H1 (cell line): ENCODE data around the gene NHSL2. TPM values are rescaled to one million over a fixed set of nuclear protein-coding genes. Genes with fewer than 3 reads are reported as not detected.

ENCODE experiments used
- CEBPB ChIP-seq: IDR thresholded peaks from 2 replicates; pipeline ENCODE4 v1.6.1; 2012; ENCODE audit warnings: low read depth, low read length
- CHD1 ChIP-seq: IDR thresholded peaks from 2 replicates; pipeline ENCODE4 v1.6.1; 2012; ENCODE audit warnings: low read depth, low read length, improper control_type of control experiment
- POLR2AphosphoS5 ChIP-seq: IDR thresholded peaks from 2 replicates; pipeline ENCODE4 v1.6.1; 2011; ENCODE audit warnings: low read depth, low read length
- RFX5 ChIP-seq: IDR thresholded peaks from 2 replicates; pipeline ENCODE4 v1.6.1; 2011; ENCODE audit warnings: low read depth, low read length, improper control_type of control experiment, borderline replicate concordance
- polyA plus RNA-seq, 7 experiments: library from polyadenylated mRNA; depleted of rRNA in 3 of 7; stranded (reverse) in 5 of 7; unstranded in 2 of 7; fragments of >200 nt in 5 of 7; fragments of 200-250 nt in 2 of 7; gene quantifications; 1 replicate in 5 of 7; 2 replicates in 1 of 7; 4 replicates in 1 of 7; pipeline versions ENCODE4 v1.2.1 to v1.2.3, GENCODE V29; 2011 to 2013; ENCODE audit warnings: missing spikeins in 2 of 7, mixed read lengths in 2 of 7
- total RNA-seq: library from RNA; stranded (reverse); fragmentation: NEBNext Ultra II Directional; extraction: Animal tissue kit (Norgen Biotek cat#: 25700); gene quantifications from 2 replicates; pipeline ENCODE4 v1.2.1, GENCODE V29; 2021
- TF ChIP-seq, protein P1 (sequence below), 3 experiments: IDR thresholded peaks; 1 replicate in 2 of 3; 2 replicates in 1 of 3; pipeline versions ENCODE4 v1.5.1 to v1.6.1; 2011; ENCODE audit warnings: low read length in 3 of 3, mild to moderate bottlenecking in 3 of 3, inconsistent platforms in 2 of 3, low read depth in 1 of 3, moderate library complexity in 1 of 3; ENCODE audit not compliant: insufficient read depth in 1 of 3; ENCODE audit errors: control extremely low read depth in 1 of 3

Gene NHSL2
- total and polyA plus RNA-seq, 2 of the 8 experiments (the other 6 are each of a cell fraction or from before 2014, with no cell fraction given), result 3.7 to 7.2 TPM

DNA sequence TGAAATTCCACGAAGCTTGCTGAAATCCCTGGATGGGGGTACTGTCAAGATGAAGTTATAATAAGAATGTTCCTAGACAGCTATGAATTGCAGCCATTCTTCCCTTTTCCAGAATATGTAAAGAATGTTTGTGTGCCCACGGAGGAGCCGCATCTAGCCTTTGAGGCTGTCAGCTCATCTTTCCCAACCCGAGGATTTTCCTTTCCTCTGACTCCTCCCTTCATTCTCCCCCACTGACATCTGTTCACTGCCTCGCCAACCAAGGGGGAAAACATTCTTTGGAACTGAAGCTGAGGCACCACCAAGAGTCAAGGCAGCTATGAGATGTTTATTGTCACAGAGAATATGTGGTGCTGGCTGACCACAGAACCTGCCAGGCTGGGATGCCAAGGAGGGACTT, 8.8 kb downstream of the NHSL2 start (continued):
- TF ChIP-seq RFX5, result no peak
- TF ChIP-seq POLR2AphosphoS5, result no peak
- TF ChIP-seq CHD1, result no peak
- TF ChIP-seq CEBPB, result no peak
- TF ChIP-seq, protein P1, sequence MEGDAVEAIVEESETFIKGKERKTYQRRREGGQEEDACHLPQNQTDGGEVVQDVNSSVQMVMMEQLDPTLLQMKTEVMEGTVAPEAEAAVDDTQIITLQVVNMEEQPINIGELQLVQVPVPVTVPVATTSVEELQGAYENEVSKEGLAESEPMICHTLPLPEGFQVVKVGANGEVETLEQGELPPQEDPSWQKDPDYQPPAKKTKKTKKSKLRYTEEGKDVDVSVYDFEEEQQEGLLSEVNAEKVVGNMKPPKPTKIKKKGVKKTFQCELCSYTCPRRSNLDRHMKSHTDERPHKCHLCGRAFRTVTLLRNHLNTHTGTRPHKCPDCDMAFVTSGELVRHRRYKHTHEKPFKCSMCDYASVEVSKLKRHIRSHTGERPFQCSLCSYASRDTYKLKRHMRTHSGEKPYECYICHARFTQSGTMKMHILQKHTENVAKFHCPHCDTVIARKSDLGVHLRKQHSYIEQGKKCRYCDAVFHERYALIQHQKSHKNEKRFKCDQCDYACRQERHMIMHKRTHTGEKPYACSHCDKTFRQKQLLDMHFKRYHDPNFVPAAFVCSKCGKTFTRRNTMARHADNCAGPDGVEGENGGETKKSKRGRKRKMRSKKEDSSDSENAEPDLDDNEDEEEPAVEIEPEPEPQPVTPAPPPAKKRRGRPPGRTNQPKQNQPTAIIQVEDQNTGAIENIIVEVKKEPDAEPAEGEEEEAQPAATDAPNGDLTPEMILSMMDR (IDR thresholded peaks at IDR 0.05; ENCODE audit: control extremely low read depth in 1 of 3, insufficient read depth in 1 of 3, low read depth in 1 of 3, low read length in 3 of 3), result no peak
